HG02588 (cell line): ENCODE measurements around the gene MEPE.

ENCODE experiments used
- ATAC-seq: cut with Tn5 transposase; IDR thresholded peaks from one replicate; pipeline ENCODE4 v1.9.1; 2021; ENCODE audit warnings: mild to moderate bottlenecking, moderate library complexity; ENCODE audit not compliant: unreplicated experiment

Gene MEPE

GRCh38 chr4:87840149-87840548 lies 7.4 kb downstream of the MEPE start:
- no peak for ATAC-seq

- no peak for ATAC-seq
Observed at GRCh38 chr4:87843936-87844335, 11.2 kb downstream of the MEPE start.

GRCh38 chr4:87844452-87844851 lies 11.7 kb downstream of the MEPE start:
- ATAC-seq, result no peak

DNA sequence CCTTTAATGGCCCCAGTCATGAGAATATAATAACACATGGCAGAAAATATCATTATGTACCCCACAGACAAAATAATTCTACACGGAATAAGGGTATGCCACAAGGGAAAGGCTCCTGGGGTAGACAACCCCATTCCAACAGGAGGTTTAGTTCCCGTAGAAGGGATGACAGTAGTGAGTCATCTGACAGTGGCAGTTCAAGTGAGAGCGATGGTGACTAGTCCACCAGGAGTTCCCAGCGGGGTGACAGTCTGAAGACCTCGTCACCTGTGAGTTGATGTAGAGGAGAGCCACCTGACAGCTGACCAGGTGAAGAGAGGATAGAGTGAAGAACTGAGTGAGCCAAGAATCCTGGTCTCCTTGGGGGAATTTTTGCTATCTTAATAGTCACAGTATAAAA lies 13.5 kb downstream of the MEPE start:
- ATAC-seq, result no peak

- ATAC-seq, result peak; percentile 85
Observed at GRCh38 chr4:87848622-87849351, 16.0 kb downstream of the MEPE start.

DNA sequence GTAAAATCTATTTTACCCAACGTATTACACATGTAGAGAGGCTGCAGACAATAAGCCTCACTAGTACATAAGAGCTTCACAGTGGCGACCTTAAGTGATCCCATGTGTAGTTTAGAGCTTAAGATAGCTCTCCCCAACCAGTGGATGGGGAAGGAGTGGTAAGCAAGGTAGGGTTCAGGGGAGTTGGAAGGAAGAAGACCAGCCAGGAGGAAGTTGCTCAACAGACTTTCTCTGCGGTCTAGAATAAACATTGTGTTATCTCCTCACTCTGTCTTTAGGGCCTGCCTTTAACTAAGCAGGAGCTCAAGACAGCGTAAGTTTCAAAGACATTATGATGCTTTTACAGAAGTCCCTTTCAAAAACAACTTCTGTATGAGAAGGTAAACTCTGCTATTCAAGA lies 16.8 kb downstream of the MEPE start:
- no peak for ATAC-seq

DNA sequence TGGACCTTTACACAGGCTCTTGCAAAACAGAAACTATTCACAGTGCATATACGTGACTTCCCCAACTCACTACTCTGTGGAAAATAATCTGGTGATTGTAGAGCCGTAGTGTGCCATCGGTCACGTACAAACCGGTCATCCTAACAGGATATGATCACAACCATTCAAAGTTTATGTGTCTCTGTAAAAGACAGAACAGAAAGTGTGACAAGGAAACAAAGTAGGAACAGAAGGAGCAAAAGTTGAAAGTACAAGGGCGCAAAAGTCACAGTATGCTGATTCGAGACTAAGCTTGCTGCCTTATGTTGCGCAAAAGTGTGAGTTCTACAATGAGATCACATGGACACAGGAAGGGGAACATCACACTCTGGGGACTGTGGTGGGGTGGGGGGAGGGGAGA lies 18.6 kb downstream of the MEPE start:
- ATAC-seq, result no peak

- ATAC-seq, result no peak
Observed at GRCh38 chr4:87851953-87852352, 19.2 kb downstream of the MEPE start.

DNA sequence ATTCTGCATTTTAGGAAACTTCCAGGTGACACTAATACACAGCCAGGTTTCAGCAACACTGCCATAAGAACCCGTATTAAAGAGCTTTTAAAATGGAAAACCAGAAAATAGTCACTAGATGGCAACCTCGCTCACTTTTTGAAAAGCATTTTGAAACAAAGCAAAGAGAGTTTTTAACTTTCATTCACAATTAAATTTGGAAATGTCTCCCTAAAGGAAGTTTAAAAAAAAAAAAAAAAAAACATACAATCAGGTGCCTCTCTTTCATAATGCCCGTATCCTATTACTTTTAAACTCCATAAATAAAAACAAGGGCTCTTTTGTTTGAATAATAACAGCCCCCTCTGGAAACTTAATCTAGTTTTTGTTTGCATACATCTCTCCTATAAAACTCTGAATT lies 20.3 kb downstream of the MEPE start:
- ATAC-seq, result no peak

DNA sequence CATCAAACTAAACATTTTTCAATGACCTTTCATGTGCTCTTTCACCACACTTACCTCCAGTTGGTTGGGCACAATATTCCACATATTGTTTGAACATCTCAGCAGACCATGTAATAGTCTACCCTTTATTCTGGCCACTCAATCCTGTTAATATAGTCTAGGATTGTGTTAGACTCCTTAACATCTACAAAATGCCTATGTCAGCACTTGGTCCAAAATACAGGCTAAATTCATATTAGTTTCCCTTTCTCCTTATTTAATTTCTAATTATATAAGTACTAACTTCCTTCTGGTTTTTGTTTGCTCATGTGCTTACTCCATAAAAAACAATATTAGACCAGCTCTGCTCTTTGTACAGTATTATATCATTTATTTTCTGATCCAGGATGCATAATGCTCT lies 21.1 kb downstream of the MEPE start:
- ATAC-seq, result no peak

- no peak for ATAC-seq
Observed at GRCh38 chr4:87855559-87855958, 22.8 kb downstream of the MEPE start.

DNA sequence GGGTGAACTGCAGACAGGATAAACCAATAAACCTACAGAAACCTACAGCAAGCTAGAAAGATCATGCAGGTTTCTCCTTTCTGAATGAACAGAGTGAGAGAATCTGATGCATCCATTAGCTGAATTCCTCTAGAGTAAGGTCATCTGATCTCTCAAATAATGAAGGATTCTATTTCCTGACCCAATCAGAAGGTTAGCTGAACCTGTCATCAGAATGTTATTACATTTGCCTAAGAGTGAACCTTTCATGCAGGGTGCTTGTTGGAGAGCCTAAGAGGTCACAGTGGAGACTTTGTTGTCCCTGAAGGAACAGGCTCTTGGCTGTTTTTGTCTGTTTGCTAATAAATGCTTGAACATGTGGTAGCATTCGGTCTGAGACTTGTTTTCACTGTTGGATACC lies 24.0 kb downstream of the MEPE start:
- ATAC-seq, result no peak

DNA sequence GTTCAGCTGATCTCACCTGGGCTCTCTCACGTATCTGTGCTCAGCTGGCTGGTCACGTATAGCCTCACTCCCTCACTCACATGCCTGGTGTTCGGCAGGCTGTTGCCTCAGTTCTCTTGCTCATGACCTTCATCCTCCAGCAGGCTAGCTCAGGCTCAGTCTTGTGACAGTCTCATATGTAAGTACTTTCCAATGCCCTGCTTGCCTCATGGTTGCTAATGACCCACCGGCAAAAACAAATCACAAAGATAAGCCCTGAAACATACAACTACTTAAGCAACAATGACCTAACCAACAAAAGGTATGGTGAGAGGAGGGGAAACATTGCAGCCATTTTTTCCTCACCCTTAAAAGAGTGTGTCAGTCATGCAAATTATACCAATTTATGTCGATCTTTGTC lies 25.0 kb downstream of the MEPE start:
- no peak for ATAC-seq

- no peak for ATAC-seq
Observed at GRCh38 chr4:87862236-87862635, 29.5 kb downstream of the MEPE start.

DNA sequence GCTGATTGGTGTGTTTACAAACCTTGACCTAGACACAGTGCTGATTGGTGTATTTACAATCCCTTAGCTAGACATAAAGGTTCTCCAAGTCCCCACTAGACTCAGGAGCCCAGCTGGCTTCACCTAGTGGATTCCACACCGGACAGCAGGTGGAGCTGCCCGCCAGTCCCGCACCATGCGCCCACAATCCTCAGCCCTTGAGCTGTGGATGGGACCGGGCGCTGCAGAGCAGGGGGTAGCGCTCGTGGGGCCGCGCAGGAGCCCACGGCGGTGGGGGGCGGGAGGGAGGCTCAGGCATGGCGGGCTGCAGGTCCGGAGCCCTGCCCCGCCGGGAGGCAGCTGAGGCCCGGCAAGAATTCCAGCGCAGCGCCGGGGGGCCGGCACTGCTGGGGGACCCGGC lies 30.7 kb downstream of the MEPE start:
- no peak for ATAC-seq

DNA sequence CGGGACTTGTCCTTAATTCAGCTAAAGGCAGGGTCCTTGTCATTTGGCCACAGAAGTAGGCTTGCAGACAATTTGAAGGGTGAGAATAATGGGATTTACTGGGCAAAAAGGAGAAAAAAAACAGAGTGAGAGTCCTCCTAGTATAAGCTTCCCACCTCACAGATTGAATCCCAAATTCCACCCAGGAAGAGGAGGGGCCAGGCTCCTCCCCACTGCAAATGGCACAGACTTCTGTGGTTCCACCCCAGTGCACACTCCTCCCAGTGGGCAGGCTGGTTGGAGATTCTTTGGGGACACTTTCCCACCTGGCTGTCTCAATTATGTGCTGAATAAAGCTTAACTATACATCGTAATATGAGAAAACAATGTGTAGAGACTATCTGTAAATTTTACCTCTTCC lies 31.6 kb downstream of the MEPE start:
- no peak for ATAC-seq

GRCh38 chr4:87865288-87865687 lies 32.5 kb downstream of the MEPE start:
- ATAC-seq, result no peak

DNA sequence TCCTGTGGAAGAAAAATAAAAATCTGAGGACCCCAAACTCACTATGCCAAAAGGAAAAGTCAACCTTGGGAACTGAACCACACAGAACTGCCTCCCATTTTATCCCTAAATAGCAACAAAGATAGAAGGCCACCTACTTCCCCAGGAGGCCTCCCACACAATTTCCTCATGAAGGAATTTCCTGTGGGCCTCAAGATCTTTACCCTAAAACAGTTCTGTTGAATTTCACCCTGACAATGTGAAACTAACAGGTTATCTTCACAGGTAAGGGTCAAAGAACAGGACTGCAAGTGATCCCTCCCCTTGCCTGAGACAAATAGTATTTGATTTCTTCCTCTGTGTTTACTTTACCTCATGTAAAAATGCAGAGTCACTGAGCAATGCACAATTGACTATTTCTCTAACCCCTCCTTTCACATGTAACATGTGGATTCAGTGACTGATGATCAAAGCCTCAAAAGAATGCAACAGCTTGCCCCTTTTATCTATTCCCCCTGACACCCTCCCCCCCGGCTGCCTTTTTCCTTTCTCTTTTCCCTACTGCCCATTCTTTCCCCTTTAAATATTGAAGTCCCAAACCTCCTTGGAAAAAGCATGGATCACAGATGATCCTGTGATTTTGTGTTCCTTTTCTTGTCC lies 33.3 kb downstream of the MEPE start:
- no peak for ATAC-seq

DNA sequence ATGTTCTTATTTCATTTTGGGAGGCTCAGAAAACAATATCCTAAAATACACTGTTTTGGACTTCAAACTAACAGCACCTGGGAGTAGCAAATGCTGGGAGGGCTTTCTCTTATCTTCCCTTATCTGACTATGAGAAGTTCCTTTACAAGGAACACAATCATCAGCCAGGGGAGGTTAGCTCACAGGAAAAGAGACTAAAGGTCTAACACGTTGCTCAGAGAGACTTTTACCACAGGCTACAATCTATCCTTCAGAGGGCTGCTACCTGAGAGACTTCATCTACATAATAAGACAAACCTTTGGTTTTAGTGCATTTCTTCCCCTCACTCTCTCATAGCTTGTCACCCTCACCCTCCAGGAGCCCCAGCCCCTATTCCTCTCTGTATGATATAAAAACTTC lies 35.8 kb downstream of the MEPE start:
- no peak for ATAC-seq

DNA sequence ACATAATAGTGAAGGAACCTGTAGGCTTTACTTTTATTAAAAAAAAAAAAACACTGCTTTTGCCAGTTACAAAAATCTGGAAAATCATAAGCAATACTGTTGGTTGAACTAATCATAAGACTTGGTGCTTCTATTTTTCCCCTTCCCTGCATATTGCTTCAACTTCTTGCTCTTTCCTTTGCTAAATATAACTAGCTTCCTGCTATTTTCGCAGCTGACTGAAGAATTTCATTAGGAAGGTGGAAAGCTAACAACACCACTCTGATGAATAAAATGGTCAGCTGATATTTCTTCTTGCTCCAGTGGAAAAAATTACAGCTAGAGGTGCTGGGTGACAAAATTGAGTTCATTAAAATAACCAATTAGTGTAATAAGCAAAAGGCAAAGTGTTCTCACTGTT lies 39.3 kb downstream of the MEPE start:
- ATAC-seq, result no peak

- ATAC-seq, result no peak
Observed at GRCh38 chr4:87875191-87875590, 42.4 kb downstream of the MEPE start.

DNA sequence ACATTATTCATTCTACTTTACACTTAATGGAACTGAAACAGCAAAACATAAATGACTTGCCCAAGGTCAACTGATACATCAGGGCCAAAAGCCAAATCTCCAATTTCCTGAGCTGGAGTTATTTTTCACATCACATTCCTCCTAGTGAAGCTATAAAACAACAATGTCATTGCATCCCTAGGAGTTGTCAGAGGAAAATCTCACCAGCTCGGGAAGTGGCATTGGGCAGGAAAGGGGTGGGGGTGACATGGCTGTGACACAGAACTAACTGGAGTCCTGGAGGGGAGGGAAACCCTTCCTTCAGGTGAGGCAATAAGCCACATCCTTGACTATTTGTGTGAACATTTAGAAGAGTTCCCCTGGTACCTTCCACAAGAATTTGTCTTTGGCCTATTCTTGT lies 47.3 kb downstream of the MEPE start:
- no peak for ATAC-seq

GRCh38 chr4:87881115-87881514 lies 48.3 kb downstream of the MEPE start:
- no peak for ATAC-seq
